ENCODE data around the gene TBC1D22A.

The TBC1D22A gene

DNA sequence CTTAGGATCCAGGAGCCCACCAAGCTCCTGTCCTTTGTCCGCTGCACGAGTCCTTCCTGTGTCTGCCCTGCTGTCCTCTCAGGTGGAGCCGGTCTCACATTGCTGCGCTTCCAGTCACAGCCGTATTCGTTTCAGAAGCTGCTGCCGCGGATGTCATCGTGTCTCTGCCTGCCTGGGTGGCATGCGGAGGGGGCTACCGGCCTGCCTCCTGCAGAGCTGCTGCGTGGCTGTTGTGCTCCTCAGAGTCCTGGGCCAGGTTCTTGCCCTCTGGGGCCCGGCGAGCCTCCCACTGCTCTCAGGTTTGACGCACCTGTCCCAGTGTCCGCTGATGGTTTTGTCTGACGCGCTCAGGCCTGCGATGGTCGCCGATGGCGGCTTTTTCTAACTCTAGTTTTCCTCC is 254.2 kb downstream of the TBC1D22A start:
- DNase-seq, result no peak

DNA sequence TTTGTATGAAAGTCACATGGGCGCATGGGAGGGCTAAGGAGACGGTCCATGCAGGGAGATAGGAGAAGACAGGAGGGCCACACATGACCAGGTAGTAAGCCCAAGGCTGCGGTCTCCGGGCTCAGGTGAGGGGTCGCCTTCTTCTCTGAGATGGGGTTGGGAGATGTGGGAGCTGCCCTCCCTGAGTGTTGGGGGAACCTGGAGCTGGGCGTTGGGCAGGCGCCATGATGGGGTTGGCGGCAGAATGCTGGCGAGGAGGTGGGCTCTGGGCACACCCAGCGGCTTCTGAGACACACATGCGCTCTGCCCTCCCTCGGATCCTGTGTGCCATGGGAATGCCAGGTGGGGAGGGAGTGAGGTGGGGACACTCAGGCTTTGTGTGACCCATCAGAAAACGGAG is 254.8 kb downstream of the TBC1D22A start:
- DNase-seq, result no peak

DNA sequence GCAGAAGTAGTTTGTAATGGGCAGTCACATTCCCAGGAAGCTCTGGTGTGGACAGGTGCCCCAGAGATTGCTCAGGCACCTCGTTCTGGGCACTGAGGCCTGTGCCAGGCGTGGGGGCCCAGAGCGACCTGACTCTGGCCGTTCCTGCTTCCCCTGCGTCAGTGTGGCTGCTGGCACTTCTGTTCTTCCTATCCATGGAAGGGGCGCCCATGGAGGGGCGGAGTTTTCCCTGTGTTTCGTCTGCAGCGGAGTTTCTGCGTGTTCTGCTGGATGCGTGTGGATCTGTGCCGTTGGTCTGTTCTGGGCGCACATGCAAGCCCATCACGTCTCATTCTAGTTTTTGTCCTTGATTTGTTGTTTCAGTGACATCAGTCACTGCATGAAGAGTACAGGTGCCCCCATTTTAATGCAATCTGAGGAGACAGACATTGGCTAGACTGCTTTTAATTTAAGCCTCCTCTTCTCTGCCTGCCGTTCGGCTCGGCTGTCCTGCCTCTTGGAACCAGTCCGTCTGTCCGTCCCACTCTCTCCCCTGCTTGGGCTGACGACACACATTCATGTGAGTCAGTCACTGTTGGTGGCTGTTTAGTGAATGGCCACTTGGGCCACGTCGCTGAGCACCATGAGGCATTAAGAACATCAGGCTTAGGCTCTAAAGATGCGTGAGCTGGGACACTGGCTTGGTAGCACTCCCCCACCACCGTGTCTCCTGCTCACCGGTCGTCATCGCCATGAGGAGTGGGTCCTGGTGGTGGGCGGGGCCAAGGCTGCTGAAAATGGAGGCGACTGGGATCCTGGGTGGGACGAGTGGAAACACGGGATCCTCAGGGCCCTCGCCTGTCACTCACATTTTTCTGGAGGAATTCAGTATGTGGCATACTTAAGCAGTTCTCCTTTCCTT is 255.8 kb downstream of the TBC1D22A start:
- no peak for DNase-seq

DNA sequence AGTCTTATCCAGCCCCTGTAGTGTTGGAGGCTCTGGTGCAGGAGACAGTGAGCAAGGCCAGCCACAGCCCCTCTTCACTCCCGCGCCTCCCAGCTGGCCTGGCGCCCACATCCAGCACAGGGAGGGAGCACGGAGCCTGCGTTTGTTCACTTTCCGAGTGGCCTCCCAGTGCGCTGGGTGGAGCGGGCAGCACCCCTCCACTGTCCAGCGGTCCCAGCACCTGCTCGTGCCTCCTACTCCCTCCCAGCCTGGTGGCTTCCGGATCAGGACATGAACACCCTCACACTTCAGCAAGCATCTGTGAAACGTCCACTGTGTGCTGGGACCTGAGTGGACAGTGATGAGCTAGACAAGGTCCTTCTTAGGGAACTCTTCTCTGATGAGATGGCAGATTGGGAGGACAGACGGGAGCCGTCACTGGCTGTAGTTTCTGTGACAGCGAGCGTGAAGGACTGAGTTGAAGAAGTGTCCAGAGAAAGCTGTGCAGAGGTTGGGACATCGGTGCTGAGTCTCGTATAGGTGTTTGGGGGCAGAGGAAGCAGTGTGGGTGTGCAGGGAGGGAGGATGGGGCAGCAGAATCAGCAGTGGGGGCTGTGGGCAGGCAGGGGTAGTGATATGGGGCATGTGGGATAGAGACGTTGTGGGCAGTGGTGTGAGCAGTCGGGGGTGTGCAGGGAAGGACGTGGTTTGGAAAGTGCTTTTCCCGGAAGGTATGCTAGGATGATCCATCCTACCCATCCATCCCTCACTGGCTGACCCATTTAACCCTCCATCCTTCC is 256.8 kb downstream of the TBC1D22A start:
- no peak for DNase-seq

DNA sequence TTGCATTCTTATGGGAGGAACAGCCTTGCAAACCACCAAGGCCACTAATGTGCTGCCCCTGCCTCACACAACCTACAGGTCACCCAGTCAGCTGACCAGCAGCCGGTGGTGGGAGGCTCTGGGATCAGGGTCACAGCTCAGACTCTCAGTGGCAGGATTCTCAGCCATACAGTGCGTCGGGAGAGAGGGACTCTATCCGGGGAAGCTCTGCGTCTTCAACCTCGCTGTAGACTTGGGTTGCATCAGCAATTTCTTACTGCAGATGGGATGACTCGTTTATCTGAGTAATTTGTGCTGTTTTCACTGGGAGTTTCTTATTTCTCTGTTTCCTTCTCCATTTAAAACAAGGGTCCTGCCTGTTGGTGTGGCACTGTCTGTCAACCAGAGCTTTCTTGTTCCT is 257.7 kb downstream of the TBC1D22A start:
- DNase-seq, result no peak

DNA sequence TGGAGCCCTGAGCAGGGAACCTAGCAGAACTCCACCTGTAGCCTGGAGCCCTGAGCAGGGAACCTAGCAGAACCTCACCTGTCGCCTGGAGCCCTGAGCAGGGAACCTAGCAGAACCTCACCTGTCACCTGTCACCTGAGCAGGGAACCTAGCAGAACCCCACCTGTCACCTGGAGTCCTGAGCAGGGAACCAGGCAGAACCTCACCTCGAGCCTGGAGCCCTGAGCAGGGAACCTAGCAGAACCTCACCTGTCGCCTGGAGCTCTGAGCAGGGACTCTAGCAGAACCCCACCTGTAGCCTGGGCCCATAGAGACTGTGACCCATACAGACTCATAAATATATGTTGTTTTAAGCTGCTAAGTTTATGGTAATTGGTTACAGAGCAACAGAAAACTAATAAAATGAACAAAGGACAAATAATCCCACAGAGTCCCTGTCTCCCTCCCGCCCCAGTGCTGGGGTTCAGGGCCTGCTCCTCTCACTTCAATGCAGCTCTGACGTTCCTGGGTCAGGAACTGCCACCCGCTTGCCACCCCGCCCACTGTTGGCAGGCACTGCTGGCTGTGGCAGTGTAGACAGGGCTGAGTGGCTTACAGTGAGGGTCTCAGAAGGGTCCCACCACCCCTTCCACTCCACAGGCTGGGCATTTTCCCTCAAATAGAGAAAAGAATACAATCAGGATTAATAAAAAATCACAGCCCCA is 259.1 kb downstream of the TBC1D22A start:
- no peak for DNase-seq

DNA sequence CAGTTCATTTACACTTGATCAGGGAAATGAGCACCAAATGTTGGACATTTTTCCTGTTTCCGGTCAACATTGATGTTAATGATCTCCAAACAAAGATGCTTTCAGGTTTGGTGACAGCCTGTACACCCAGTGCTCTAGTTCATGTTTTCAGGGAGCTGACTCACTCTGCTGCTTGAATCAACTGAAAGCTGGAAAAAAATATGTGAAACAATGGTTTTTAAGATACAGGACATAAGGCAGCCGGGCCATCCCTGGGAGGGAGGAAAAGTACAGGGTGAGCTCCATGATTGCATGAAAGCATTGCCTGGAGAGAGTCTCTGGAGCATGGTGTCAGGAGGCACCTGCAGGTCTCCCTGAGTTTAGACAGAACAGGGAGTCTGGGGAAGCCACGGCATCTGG is 259.6 kb downstream of the TBC1D22A start:
- DNase-seq, result no peak

DNA sequence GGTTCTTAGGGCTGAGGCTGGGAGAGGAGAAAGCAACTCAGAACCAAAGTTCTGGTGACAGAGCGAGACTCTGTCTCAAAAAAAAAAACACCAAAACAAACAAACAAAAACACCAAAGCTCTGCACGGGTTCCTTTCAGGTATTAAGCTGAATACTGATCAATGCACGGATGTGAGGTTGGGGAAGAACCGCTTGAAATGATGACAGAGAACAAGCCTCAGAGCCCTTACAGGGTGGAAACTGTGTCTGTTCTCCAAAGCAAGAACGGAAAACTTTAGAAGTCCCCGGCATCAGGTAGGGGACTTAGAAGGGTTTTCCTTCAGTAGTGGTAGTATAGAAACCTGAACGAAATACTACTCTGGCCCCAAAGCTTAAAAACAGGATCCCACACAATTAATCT is 260.0 kb downstream of the TBC1D22A start:
- no peak for DNase-seq

DNA sequence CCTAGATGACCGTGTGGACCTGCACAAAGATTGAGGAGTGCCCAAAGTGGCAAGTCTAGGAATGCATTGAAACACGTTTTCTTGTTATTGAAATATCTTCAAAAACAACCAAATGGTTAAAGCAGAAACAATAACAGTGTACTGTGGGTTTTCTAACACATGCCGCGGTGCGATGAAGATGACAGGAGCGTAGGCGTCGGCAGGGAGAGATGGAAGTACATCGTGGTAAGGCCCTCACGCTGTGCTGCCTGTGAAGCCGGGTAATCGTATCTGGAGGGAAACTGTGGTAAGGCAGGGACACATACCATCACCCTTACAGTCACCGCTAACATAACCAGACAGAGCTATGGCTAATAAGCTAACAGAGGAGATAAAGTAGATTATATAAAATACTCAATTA is 261.4 kb downstream of the TBC1D22A start:
- DNase-seq, result no peak

DNA sequence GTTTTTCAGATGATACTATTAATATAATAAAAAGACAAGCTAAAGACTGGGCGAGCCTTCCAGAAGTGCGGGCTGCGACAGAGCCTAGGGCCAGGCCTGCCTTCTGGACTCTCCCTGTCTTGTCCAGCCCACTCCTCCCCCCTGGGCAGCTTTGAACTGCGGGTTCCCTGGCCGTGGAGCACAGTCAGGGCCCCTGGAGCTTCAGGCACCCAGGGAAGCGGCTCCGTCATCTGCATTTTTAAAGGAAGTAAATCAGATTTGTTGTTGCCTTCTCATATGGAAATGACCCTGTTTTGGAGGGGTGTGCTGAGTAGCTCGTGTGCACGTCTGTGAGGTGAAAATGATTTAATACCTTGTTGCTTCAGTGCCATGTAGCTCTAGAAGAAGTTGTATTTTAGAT is 265.3 kb downstream of the TBC1D22A start:
- no peak for DNase-seq

DNA sequence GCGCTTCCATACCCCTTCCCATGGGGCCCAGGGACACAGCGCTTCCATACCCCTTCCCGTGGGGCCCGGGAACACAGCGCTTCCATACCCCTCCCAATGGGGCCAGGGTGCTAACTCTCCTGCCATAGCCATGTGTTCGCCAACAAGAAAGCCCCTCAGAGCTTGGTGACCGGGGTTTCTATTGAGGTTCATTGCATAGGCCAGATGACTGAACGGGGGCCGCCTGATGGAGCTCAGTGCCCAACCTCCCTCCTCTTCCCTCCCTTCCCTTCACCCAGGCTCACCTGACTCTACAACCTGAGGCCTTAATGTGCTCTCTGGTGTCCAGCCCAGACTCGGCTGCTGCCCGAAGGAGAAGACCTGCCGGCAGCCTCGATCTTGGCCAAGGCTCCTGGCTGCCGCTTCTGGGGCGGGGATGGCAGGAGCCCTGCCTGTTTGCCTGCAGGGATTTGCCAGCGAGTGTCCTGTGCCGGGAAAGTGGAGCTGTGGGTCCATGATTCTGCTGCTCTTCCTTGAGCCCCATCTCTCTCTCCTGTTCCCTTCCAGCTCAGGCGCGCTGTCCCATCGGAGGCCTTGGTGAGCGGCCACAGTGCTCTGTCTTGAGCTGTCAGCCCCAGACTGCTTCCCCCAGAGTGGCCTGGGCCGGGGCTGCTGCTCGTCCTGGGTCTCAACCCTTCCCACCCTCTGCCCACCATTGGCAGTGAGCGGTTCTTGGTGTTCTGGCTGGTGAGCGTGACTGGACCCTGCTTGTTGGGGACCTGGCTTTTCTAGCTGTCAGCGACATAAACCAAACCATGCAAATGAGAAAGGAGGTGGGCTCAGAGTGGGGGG is 267.0 kb downstream of the TBC1D22A start:
- DNase-seq, result no peak

DNA sequence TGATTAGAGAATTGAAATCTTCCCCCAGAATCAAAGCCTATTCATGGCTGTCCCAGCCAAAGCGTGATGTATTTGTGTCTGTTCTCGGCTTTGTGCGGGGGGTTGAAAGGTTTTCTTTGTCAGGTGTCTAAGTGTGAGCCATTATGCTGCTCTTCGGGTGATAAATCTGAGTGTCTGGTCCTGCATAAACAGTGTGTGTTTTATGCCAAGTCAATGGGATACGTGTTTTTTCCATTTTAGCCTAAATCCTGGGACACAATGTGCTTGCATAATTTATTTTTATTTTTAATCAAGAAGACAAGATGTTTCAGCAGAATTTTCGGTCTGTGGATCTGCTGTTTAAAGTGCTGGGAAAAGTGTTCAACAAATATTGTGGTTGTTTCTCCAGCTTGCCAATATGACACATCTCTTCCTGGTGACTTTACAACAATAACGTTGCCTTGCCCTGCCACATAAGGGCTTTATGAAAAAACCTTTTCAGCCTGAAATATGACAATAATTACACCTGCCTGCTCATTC is 267.8 kb downstream of the TBC1D22A start:
- DNase-seq, result no peak

DNA sequence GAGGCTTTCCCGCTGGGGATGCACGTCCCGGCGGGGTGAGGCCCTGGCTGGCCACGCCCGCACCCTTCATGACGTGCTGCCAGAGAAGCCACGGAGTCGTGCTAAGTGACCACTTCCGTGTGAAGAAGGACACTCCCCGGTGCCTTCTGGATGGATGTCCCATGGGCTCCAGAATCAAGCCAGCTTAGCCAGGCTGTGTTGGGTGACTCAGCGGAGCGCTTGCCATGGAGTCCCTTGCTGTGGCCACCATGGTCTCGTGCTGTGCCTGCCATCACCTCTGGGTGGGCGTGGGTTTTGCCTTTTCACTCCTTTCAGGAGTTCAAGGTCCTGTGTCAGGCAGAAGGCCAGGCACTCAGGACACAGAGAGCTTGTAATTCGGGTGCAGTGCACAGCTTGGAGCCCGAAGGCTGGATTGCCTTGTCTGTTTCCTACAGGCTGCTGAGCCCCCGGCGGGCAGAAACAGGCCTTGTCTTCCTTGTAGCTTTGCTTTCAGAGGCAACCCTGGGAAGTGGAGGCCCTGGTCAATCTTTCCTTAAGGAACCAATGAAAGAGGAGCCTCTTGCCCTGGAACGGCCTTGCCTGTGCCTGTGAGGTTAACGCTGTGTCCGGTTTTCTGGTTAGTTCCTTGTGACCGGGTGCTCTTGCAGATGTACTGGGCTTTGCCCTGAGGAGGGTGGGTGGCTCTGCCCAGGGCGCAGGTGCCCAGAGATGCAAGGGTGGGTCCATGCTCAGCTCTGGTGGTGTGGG is 268.6 kb downstream of the TBC1D22A start:
- DNase-seq, result no peak

DNA sequence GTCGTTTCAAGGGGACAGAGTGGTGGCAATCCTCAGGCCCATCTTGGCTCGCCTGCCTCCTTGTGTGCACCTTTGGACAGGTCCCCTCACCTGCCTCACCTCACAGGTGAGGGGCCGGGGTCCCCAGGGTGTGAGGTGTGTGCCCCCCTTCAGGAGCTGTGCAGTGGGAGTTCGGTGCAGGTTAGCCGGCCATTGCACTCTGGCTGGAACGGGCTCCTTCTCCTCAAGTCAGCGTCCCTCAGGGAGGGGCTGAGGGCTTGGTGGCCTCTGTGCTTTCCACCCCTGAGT is 269.1 kb downstream of the TBC1D22A start:
- no peak for DNase-seq

DNA sequence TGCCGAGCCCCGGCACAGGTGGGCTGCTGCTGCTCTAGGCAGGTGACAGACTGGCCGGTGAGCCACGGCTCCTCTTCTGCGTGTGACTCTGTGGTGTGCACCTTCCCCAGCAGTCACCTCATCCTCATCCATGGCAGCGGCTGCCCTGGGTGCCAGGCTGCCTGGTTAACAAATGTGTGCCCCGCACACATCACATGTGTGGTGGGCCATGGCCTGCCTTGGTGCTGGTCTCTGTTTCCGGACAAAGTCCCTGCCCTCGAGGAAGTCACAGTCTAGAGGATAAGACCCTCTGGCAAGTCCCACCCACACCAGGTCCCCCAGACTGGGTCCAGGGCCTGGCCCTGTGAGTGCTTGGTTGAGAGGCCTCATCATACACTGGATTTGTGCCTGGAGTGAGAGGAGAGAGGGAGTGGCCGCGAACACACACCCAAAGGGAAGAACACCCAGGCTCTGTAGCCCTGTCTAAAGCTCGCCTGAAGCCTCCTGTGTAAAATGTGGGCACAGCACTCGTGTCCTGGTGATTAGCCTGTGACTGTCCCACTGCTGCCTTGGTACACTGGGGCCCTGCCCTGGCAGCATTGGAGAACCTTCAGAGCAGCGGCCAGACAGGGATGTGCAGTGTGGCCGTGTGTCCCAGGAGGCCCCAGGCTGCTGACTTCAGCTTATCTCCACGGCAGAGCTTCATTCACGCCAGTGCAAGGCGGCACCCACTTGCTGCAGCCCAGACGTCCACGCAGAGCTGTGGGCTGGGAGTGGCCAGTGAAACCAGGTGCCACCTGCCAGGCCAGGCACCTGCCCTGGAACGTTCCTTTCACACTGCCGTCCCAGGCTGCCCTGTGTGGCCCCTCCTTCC is 269.9 kb downstream of the TBC1D22A start:
- no peak for DNase-seq

DNA sequence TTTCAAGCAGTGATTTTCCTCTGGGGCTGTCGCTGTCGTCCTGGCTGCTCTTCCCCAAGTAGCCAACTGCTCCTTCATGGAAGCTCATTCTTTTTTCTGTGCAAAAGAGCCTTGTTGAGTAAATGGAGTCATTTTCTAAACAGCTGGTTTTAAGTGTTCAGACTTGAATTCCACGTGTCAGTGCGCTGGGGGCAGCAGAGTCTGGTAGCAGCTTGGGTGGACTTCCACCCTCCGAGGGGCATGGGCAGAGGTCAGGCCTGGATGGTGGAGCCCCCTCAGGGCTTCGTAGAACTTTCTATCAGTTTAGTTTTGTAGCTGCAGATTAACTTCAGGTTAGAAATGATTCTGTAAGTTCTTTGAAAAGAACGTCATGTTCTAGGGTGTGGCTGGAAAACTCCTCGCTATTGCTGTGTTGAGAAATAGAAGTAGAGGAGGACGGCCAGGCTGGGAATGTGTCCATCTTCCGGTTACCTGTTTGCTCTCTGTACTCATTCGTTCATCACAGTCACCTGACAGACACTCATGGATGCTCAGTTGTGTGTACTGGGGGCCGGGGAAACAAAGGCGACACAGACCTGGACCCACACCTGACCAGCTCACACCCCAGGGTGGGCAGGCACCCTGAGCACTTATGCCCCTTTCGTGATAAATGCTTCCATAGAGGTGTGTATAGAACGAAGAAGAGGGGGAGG is 270.7 kb downstream of the TBC1D22A start:
- no peak for DNase-seq

DNA sequence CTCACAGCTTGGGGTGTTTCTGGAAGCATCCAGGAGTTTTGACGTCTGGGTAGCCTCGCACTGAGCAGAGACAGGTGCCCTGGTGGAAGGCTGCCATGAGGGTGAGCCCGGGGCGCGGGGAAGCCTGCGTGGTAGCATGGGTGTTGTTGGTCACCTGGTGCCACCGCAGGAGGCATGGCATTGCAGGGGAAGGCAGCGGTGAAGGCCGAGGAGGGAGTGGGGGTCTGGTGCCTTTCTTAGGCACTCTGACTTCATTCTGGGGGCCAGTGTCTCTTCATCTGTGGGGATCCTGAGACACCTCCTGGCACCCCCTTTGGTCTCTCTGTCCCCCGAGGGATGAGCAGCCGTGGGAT is 271.2 kb downstream of the TBC1D22A start:
- no peak for DNase-seq

DNA sequence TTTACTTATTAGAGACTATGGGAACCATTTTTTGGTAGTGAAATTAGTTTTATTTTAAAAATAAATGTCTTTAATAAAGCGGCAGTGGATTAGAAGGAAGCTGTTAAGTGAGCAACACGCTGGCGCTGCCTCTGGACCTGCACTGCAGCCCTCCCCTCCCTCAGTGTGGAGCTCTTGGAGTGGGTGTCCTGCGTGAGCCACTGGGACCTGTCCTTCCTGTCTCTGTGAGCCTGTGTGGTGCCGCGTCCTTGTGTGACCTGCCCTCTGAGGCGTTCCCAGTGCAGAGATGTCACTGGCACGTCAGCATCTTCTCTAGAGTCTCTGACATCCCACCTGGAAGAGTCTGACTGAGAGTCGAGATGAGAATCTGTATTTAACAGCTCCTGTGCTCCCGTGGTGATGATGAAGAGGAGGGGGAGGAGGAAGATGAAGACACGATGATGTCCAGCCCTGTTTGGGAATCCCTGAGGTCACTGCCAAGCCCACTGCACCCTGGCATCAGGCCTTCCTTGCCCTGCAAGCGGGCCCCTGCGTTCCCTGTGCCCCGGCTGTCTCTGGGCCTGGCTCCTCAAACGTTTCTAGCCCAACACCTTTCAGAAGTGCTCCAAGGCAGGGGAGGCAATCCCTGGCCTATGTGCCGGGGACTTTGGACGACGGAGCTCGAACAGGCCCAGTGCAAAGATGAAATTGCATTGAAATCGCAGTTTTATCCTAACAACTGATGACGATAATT is 271.8 kb downstream of the TBC1D22A start:
- DNase-seq, result no peak

DNA sequence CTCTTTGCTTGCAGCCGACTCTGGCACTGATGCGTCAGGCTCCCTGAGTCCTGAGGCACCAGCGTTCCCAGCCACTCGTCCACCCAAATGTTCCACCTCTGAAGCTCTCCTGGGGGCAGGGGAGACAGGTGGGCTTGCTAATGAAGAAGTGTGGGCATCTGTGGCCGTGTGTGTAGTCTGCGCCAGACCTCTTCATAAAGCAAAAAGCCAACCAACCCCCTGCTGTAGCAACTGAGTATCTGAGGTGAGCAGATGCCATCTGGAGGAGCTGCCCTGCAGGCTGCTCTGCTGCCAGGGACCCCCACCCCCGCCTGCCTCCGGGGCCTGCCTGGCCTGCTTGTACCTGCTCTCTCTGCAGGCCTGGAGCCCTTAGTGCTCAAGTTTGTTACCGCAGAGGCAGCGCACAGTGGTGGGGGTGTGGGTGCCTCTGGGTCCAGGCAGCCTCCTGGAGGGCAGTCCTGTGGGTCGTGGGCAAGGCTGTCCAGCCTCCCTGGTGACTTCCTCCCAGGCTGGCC is 272.5 kb downstream of the TBC1D22A start:
- no peak for DNase-seq

Data from right kidney (tissue), 1 donor.